Pons (tissue), 1 donor: ENCODE measurements around the gene HOXC11.

Source experiments
- DNase-seq: peaks from one replicate; pipeline ENCODE4 v3.0.0-alpha.2; 2016; ENCODE audit warnings: low spot score

HOXC11 gene

DNA sequence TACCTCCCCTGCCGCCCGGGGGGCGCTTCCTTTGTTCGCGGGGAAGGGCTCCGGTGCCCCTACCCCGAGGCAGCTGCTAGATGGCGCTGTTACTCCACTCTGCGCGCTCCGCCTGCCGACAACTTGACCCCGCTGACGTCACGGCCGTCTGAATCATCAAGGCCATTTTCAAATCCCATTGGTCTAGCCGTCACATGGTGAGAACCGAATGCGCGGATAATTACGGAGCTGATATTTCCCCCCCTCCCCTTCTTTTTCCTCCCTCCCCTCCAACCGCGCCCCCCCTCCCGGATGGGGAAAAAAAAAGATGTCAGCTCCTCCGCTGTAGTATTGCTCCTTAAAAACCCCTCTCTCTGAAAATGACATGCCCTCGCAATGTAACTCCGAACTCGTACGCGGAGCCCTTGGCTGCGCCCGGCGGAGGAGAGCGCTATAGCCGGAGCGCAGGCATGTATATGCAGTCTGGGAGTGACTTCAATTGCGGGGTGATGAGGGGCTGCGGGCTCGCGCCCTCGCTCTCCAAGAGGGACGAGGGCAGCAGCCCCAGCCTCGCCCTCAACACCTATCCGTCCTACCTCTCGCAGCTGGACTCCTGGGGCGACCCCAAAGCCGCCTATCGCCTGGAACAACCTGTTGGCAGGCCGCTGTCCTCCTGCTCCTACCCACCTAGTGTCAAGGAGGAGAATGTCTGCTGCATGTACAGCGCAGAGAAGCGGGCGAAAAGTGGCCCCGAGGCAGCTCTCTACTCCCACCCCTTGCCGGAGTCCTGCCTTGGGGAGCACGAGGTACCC is 12.2 kb downstream of the HOXC11 start, which contains the start of gene HOXC10:
TSS of gene HOXC10 (plus strand) at position 246 of the 791 bp plus-strand sequence. CDS start at position 360, 114 bp downstream.
- peak; percentile 46 for DNase-seq

DNA sequence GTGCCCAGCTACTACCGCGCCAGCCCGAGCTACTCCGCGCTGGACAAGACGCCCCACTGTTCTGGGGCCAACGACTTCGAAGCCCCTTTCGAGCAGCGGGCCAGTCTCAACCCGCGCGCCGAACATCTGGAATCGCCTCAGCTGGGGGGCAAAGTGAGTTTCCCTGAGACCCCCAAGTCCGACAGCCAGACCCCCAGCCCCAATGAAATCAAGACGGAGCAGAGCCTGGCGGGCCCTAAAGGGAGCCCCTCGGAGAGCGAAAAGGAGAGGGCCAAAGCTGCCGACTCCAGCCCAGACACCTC is 12.7 kb downstream of the HOXC11 start:
- DNase-seq = no peak

- no peak for DNase-seq
These were observed 13.2 kb downstream of the HOXC11 start for GRCh38 chr12:53985994-53986685.

DNA sequence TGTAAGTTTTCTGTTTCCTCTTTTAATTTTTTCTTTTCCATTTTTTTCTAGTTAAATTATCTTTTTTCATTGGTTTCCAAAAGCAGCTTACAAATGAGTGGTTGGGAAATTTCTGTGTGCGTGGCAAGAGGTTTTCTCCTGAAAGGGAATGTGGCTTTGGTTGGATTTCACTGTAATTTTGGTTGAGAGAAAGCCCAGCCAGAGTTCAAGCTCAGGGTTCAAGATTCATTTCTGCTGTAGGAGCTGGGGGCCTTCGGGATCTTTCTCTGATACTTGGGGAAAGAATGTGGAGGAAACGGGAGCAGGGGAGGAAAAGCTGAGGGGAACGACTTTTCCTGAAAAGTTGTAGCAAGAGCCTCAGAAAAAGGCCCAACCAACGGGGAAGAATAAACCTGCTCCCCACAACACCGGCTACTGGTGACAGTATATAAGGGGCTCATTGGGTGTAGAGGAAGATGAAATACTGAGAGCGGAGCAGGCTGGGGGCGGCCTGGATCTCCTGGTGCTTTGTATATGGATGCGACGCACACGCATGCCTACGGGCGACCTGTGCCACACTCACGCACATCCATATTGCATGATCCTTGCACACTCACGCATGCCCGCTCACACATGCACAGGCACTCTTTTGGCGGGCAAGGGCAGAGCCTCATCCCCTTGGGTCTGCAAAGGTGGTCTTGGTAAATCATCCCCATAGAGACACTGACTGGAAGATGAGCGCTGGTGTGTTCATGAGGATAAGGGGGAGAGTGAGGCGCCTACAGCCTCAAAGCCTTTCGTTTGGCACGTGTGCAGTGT is 14.0 kb downstream of the HOXC11 start:
- no peak for DNase-seq

GRCh38 chr12:53987787-53988230 is 14.9 kb downstream of the HOXC11 start:
- no peak for DNase-seq

- DNase-seq = no peak
These were observed 15.8 kb downstream of the HOXC11 start for GRCh38 chr12:53988541-53989226.

GRCh38 chr12:53989227-53990113 is 16.5 kb downstream of the HOXC11 start:
- DNase-seq = peak; percentile 42

DNA sequence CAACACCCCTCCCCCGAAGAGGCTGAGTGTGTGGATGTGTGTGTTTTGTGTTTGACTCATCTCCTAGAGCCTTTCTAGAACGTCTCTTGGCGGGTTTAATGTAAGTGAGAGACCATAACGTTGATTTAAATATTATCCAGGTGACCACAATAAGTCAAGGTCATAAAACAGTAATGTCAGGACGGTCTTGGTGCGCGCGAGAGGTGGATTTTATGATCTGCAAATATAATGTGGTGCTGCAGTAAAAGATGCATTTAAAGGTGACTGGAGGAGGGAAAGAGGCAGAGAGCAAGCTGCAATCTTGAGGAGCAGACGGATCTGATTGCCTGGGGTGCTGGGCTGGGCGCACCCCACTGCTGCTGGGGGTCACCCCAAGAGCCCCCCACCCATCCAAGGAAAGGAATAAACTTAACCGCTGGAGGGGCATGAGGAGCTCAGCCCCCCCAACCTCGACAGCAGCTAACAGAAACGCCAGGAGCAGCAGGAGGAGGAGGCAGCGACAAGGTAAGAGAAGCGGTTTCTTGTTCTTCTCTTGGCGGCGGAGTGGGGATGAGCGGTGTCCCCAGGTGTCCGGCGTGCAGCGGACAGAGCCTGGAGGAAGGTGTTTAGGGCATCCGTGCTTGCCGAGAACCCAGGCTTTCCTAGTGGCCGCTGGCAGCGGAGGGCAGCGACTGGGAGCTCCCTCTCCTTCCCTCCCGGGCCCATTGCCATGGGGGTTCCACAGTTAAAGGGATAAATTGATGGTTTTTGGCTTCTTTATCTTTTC is 17.6 kb downstream of the HOXC11 start:
- DNase-seq = no peak

GRCh38 chr12:53991077-53991460 is 18.1 kb downstream of the HOXC11 start:
- no peak for DNase-seq

DNA sequence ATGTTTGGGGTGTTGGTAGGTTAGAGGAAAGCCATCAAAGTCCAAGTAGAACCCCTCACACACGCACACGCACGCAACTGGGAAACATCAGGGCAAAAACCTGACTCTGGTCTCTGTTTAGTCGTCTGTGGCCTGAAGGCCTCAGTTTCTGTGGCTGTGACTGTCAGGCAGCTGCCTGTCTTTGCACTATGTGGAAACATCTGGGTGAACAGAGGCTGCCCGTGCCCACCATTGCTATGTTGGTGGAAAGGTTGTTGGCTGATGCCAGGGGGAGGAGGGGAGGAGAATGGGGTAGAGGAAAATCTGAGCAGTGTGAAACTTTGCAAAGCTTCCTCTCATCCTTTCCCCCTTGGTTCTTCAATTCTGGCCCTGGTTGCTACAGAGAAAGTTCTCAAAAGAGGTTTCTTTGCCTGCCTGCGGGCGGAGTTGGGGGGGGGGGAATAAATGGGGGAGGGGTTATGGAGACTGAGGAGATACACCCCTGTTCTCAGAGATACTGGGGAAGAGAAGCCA is 19.5 kb downstream of the HOXC11 start:
- no peak for DNase-seq

DNA sequence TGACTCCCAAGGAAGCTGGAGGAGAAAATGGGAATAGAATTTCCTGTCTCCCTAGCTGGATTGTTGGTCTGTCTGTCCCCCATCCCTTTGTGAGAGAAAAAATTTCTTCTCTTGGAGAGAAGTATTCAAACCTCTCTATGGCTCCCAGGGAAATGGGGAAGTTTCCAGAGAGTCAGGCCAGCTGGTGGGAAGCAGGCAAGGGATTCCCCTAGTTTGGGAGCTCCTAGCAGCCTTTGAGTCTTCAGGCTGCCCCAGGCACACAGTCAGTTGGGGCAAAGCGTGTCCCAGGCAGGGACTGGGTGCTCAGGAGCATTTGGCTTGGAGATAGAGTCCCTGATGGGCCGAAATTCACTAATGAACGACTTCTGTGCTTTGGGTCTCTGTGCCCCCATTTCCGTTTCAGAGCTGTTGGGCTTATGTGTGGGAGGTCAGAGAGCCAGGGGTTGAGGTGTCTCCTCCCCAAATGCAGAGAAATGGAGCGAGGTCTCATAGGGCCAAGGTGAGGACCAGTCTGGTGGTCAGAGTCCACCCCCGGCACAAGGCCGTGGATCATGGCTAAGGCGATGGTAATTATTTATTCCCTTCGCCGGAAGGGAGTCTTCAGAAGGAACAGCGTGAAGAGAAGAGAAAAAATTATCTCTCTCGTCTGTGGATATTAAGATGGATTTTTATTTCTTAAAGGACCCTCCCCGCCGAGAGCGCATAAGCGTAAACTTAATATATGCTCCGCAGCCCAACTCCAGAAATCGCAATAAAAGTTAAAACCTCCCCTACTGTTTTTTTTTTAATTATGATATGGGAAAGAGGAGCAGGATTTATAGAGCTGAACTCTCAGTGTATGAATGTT is 20.5 kb downstream of the HOXC11 start:
- no peak for DNase-seq

GRCh38 chr12:53994009-53994263 is 21.0 kb downstream of the HOXC11 start:
- no peak for DNase-seq

DNA sequence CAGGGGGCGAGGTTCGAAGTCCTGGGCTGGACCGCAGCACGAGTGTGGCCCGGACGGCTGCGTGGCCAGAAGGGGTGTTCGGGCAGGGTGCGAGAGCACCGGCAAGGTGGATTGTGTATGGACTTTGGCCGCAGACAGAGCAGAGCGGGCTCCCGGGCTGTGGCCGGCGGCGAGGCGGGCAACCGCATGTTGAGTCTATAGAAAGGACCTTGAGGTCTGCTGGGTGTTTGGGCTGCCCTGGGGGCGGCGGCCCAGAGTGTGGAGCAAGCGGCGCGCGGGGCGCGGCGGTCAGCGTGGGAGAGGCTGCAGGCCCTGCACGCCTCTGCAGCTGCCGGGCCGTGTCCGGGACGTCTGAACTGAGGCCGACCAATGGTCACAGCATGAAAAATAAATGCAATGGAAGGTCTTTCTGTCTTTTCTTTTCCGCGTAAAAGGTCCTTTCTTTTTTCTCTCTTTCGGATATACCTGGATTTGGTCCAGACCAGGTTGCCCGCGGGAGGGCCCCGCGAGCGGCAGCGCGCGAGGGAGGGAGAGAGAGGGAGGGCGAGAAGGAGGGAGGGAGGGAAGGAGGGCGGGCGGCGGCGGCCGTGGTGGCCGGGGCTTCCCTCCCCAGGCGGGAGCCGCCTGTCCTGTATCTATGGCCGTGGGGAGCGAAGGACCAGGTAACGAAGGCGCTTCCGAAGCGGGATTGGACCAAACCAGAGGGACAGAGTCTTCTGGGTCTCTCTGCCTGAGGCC is 21.5 kb downstream of the HOXC11 start:
- no peak for DNase-seq

GRCh38 chr12:53995002-53995377 is 22.1 kb downstream of the HOXC11 start:
- no peak for DNase-seq

DNA sequence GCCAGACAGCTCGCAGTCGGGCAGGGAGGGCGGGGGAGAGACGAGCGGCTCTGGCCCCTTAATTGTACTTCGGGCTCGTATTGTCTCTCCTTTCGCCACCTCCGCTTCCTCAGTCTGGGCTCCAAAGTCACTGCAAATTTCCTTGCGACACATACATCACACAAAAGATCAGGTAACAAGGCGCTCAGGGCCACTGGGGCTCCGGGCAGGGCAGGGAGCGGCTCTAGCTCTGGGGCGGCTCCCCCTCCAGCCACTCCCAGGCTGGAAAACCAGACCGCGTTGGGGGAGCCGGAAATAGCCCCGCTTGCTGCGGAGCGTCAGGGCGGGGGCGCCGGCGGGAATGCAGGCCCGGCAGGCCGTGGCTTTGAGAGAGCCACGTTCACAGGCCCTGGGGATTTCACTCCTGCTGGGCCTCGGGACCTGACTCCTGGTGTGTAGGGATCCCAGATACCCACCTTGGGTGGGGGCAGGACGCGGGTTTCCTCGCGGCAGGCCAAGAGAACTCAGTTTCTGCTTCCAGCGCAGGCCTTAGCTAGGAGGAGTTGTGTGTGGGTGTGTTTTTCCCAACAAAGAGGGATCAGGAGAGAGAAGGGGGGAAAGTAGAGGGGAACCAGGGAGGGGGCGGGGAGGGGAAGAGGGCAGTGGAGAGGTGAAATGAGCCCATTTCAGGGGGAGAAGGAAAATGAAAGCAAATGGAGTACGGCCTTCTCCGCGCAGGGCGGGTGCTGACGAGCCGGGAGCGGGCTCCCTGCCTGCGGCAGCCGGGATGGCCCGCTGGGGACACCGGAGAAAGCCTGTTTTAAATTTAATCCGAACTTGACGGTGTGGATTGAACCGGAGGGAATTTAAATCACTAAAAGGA is 22.7 kb downstream of the HOXC11 start:
- no peak for DNase-seq

DNA sequence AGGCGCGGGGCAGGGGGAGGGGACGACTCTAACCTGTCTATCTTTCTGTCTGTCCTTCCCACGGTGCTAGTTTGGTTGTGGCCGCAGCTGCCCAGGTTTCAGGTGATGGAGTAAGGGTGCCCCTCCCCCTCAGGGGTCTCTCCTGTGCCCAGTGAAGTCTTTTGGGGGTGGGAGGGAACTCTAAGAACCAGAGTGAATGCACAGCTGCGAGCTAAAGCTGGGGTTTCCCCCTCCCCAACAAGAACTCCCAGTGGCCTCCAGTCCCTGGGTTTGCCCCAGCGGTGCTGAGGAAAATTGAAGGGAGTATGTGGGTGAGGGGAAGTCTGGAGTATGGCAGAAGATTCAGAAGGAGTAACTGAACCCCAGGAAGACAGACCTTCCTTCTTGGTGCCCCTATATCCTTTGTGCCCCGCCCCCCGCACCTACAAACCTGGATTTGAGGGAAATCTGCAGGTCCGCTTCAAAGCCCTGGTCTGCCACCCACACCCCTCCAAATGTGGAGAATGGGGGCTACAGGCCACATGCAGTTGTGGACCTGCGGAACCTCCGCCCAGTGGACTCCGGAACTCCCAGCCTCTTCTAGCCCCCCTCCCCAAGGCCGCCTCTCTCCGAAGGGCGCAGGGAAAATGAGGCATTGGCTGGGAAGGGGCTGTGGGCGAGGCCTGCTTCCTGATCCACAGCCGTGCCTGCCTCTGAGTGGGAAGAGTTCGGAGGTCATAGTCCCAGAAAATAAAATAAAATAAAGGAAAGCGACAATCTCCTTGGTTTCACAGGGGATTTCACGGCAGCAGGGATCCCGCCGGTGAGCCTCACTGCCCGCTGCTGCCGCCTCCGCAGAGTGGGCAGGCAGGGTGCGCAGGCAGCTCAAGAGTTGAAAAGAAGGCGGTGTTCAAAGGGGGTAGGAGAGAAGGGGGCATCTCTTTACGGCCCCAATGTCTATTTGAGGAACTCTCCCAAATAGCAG is 23.6 kb downstream of the HOXC11 start:
- no peak for DNase-seq
